HepG2 (cell line): Measurements from ENCODE around the gene IQCE. TPM values are rescaled to one million over a fixed set of nuclear protein-coding genes. Genes with fewer than 3 reads are reported as not detected.

ENCODE experiments used
- ASH2L ChIP-seq: fragments of 300-600, 200-600 bp; sonication (generic); IDR thresholded peaks from 2 replicates; pipeline ENCODE4 v1.7.0; 2017; ENCODE audit warnings: low read depth, mild to moderate bottlenecking, moderate library complexity, mixed read lengths, low read length; ENCODE audit not compliant: insufficient read length
- CSRNP1 ChIP-seq: sonication (generic); formaldehyde crosslinking; IDR thresholded peaks from 2 replicates; pipeline ENCODE4 v1.8.1; 2023; ENCODE audit warnings: mild to moderate bottlenecking, missing genetic modification reagents
- EHMT2 ChIP-seq: fragments of 200-600 bp; sonication (generic); IDR thresholded peaks from 2 replicates; pipeline ENCODE4 v1.7.0; 2017; ENCODE audit warnings: antibody characterized with exemption, low read depth, low read length, borderline replicate concordance
- ETV6 ChIP-seq: sonication (generic); formaldehyde crosslinking; conservative IDR thresholded peaks from 2 replicates; pipeline ENCODE4 v1.4.0; 2020; ENCODE audit warnings: missing genetic modification reagents
- FOXA1 ChIP-seq, 2 experiments: fragments of 450-650 bp in 1 of 2; sonication (generic) in 1 of 2; formaldehyde crosslinking in 1 of 2; IDR thresholded peaks; 2 replicates each; pipeline versions ENCODE4 v1.4.0 to v1.6.1; 2016 to 2020; ENCODE audit warnings: missing genetic modification reagents in 1 of 2
- HMGXB4 ChIP-seq, 2 experiments: sonication (generic) in 1 of 2; formaldehyde crosslinking in 1 of 2; IDR thresholded peaks; 2 replicates each; pipeline versions ENCODE4 v1.4.0 to v1.6.1; 2018 to 2020; ENCODE audit warnings: missing genetic modification reagents in 2 of 2, borderline replicate concordance in 1 of 2, low read depth in 1 of 2, mild to moderate bottlenecking in 1 of 2, missing biosample characterization in 1 of 2
- IRF2 ChIP-seq: IDR thresholded peaks from 2 replicates; pipeline ENCODE4 v1.6.1; 2018; ENCODE audit warnings: missing genetic modification reagents, missing compliant biosample characterization
- NAIF1 ChIP-seq: sonication (generic); formaldehyde crosslinking; IDR thresholded peaks from 2 replicates; pipeline ENCODE4 v1.5.0; 2020; ENCODE audit warnings: mild to moderate bottlenecking, missing genetic modification reagents, borderline replicate concordance
- RAD21 ChIP-seq: fragments of 450-650 bp; formaldehyde crosslinking; IDR thresholded peaks from 2 replicates; pipeline ENCODE4 v1.5.0; 2020; ENCODE audit warnings: mild to moderate bottlenecking
- RBAK ChIP-seq: sonication (generic); formaldehyde crosslinking; IDR thresholded peaks from 2 replicates; pipeline ENCODE4 v1.5.1; 2020; ENCODE audit warnings: mild to moderate bottlenecking, missing genetic modification reagents
- TBL1XR1 ChIP-seq: fragments of 150-350 bp; IDR thresholded peaks from 2 replicates; pipeline ENCODE4 v1.6.1; 2014; ENCODE audit warnings: borderline replicate concordance, low read length; ENCODE audit not compliant: partially characterized antibody
- ZBTB10 ChIP-seq: sonication (generic); formaldehyde crosslinking; IDR thresholded peaks from 2 replicates; pipeline ENCODE4 v1.4.0; 2020; ENCODE audit warnings: missing genetic modification reagents, borderline replicate concordance
- ZC3H13 ChIP-seq: sonication (generic); formaldehyde crosslinking; IDR thresholded peaks from 2 replicates; pipeline ENCODE4 v1.8.1; 2023; ENCODE audit warnings: mild to moderate bottlenecking, missing genetic modification reagents, moderate library complexity
- ZFAT ChIP-seq: sonication (generic); formaldehyde crosslinking; conservative IDR thresholded peaks from 2 replicates; pipeline ENCODE4 v1.8.1; 2023; ENCODE audit warnings: missing genetic modification reagents, inconsistent platforms
- ZFP91 ChIP-seq: sonication (generic); formaldehyde crosslinking; IDR thresholded peaks from 2 replicates; pipeline ENCODE4 v1.9.0; 2022; ENCODE audit warnings: missing genetic modification reagents, mild to moderate bottlenecking, borderline replicate concordance
- ZNF17 ChIP-seq: sonication (generic); formaldehyde crosslinking; IDR thresholded peaks from 2 replicates; pipeline ENCODE4 v1.5.0; 2020; ENCODE audit warnings: mild to moderate bottlenecking, missing genetic modification reagents
- ZNF350 ChIP-seq: sonication (generic); formaldehyde crosslinking; IDR thresholded peaks from 2 replicates; pipeline ENCODE4 v1.4.0; 2020; ENCODE audit warnings: mild to moderate bottlenecking, low read depth, missing genetic modification reagents, borderline replicate concordance
- ZNF496 ChIP-seq: sonication (generic); formaldehyde crosslinking; IDR thresholded peaks from 2 replicates; pipeline ENCODE4 v1.8.1; 2023; ENCODE audit warnings: mild to moderate bottlenecking, moderate library complexity, missing genetic modification reagents; ENCODE audit not compliant: insufficient replicate concordance
- ZNF558 ChIP-seq: sonication (generic); formaldehyde crosslinking; IDR thresholded peaks from 2 replicates; pipeline ENCODE4 v1.9.0; 2022; ENCODE audit warnings: mild to moderate bottlenecking, missing genetic modification reagents, borderline replicate concordance
- ZNF576 ChIP-seq: sonication (generic); formaldehyde crosslinking; IDR thresholded peaks from 2 replicates; pipeline ENCODE4 v1.4.0; 2020; ENCODE audit warnings: mild to moderate bottlenecking, missing genetic modification reagents
- polyA plus RNA-seq, 8 experiments: library from polyadenylated mRNA; depleted of rRNA in 3 of 8; stranded (reverse) in 7 of 8; unstranded in 1 of 8; fragments of >200 nt; fragmentation: Illumina TruSeq in 4 of 8; extraction: Trizol in 4 of 8; gene quantifications; 2 replicates each; pipeline versions ENCODE4 v1.2.1 to v1.2.3, GENCODE V29; 2011 to 2016; ENCODE audit warnings: low read depth in 4 of 8, missing spikeins in 1 of 8, mixed read lengths in 1 of 8; ENCODE audit not compliant: insufficient read depth in 1 of 8
- total RNA-seq, 5 experiments: library from RNA; depleted of rRNA; stranded (reverse); fragments of >200 nt; fragmentation: Illumina TruSeq; extraction: Trizol; gene quantifications; 2 replicates each; pipeline ENCODE4 v1.2.3, GENCODE V29; 2016; ENCODE audit warnings: low read depth in 1 of 5

Gene IQCE
- total and polyA plus RNA-seq, 2 of the 13 experiments (the other 11 are each of a cell fraction or from before 2014, with no cell fraction given), result 1.5 to 2.5 TPM

GRCh38 chr7:2566890-2567678, 8.3 kb downstream of the IQCE start (continued):
- peak; percentile 73 for TF ChIP-seq ZFP91 (CRISPR knock-in tag)
- no peak for TF ChIP-seq ZNF576 (CRISPR knock-in tag)
- no peak for TF ChIP-seq TBL1XR1
- no peak for TF ChIP-seq ZNF496 (CRISPR knock-in tag)
- TF ChIP-seq ZFAT, result no peak
- no peak for TF ChIP-seq ZNF17 (CRISPR knock-in tag)
- TF ChIP-seq FOXA1 (IDR thresholded peaks at IDR 0.05), result no peak
- no peak for TF ChIP-seq FOXA1 (CRISPR knock-in tag; IDR thresholded peaks at IDR 0.05)
- TF ChIP-seq ZBTB10 (CRISPR knock-in tag), result no peak
- TF ChIP-seq IRF2, result no peak
- peak; percentile 11; the same call in 1 of the 2 replicates for TF ChIP-seq CSRNP1 (CRISPR knock-in tag)
- TF ChIP-seq ASH2L, result peak; percentile 47
- peak; percentile 64 to 71; a peak in 3 of 4 replicates for TF ChIP-seq HMGXB4 (CRISPR knock-in tag; IDR thresholded peaks at IDR 0.05; ENCODE audit: borderline replicate concordance in 1 of 2, low read depth in 1 of 2)
- no peak for TF ChIP-seq ZC3H13 (CRISPR knock-in tag)
- peak; percentile 65 for TF ChIP-seq RAD21 (CRISPR knock-in tag)
- TF ChIP-seq EHMT2, result no peak
- no peak for TF ChIP-seq ZNF558 (CRISPR knock-in tag)
- no peak for TF ChIP-seq ETV6 (CRISPR knock-in tag)
- no peak for TF ChIP-seq ZNF350 (CRISPR knock-in tag)
- TF ChIP-seq NAIF1 (CRISPR knock-in tag), result peak; percentile 70; the same call in 1 of the 2 replicates
- no peak for TF ChIP-seq RBAK (CRISPR knock-in tag)
